Pancreas (tissue), 10 donors: ENCODE results near the gene HMGN3. TPM values are rescaled to one million over a fixed set of nuclear protein-coding genes. Genes with fewer than 3 reads are reported as not detected.
"Not testable (repeated sequence)": the region's sequence is repeated elsewhere in the genome, so short reads cannot be mapped to it uniquely, and the experiment has no call there.

Source experiments
- ATAC-seq, 4 donors: fragments of 200-7000 bp; cut with Tn5 transposase; one replicate each; pipeline versions ENCODE4 v1.8.0 to v1.9.1; 2020; ENCODE audit warnings: mild to moderate bottlenecking in 4 of 4, moderate library complexity in 4 of 4
- DNase-seq, 6 donors: peaks; one replicate each; pipeline ENCODE4 v3.0.0-alpha.2; 2020
- FAIRE-seq: peaks from 2 replicates; lab custom pipeline; 2012; peaks lifted over from hg19 to GRCh38; lab: Jason Lieb, UNC
- H3K27ac ChIP-seq, 4 donors: fragments of 200-600 bp; sonication (generic); 1 replicate in 3 of 4; 2 replicates in 1 of 4; pipeline versions ENCODE4 v1.5.0 to v1.8.0; 2020
- H3K27me3 ChIP-seq, 4 donors: fragments of 200-600 bp; one replicate each; pipeline ENCODE4 v1.8.0; 2021
- H3K36me3 ChIP-seq, 3 donors: fragments of 200-600 bp; sonication (generic) in 1 of 3; one replicate each; pipeline versions ENCODE4 v1.5.0 to v1.8.0; 2020 to 2021
- H3K4me1 ChIP-seq, 3 donors: fragments of 200-600 bp; one replicate each; pipeline ENCODE4 v1.8.0; 2021
- H3K4me3 ChIP-seq, 4 donors: fragments of 200-600 bp; sonication (generic) in 2 of 4; one replicate each; pipeline versions ENCODE4 v1.5.0 to v1.8.0; 2020 to 2021
- H3K9me3 ChIP-seq, 4 donors: fragments of 200-600 bp; one replicate each; pipeline ENCODE4 v1.8.0; 2021
- CTCF ChIP-seq, 4 donors: fragments of 200-600 bp; sonication (generic) in 3 of 4; IDR thresholded peaks; one replicate each; pipeline versions ENCODE4 v1.5.0 to v1.8.0; 2021; ENCODE audit warnings: antibody characterized with exemption in 4 of 4
- WGBS, 2 donors: extraction: QIAGEN DNeasy Blood & Tissue Kit; methylation state at CpG; one replicate each; pipeline ENCODE4 v1.1.7; 2013; 5-methylcytosine and 5-hydroxymethylcytosine counted together
- intact Hi-C, 3 donors: fragments of 100-400 bp; cut with DNase I; formaldehyde crosslinking; loops; one replicate each; pipeline versions ENCODE4 v1.11.1 to v1.14.2; 2022
- polyA plus RNA-seq, 2 donors: library from polyadenylated mRNA; stranded (reverse); fragments of 200-250 nt; gene quantifications; one replicate each; pipeline ENCODE4 v1.2.3, GENCODE V29; 2013
- total RNA-seq, 6 donors: library from RNA; stranded (reverse); fragmentation: NEBNext Ultra II Directional in 4 of 6; extraction: Animal tissue kit (Norgen Biotek cat#: 25700) in 4 of 6; gene quantifications; one replicate each; pipeline versions ENCODE4 v1.2.1 to v1.2.4, GENCODE V29; 2021 to 2023
- donor health status: healthy with polysubstance abuse.
- donor health status: DM: no; HTN: no; CAD: no; lungs with moderate emphysema.
- donor health status: DM: no; HTN: no; CAD: no.
- donor health status: control.
- donor health status: control.
- donor health status: Bipolar disorder and iron deficiency.
- donor health status: DM: yes; HTN: yes; CAD: no.
- donor health status: DM: no; HTN: no; CAD: no.
- donor health status: DM: no; HTN: no; CAD: no.
- donor health status: DM: yes; HTN: yes; CAD: no.

The HMGN3 gene
- total and polyA plus RNA-seq, 8 donors, result 19.1 to 134 (median 33.1) TPM

- no peaks in the 10 kb centered on the region for H3K4me1 ChIP-seq
- no peaks in the 10 kb centered on the region for H3K9me3 ChIP-seq
- no peak overlapping the region for H3K4me3 ChIP-seq
- intact Hi-C loops, result no loop called here
- DNase-seq, result no peak
- no peak for FAIRE-seq
- no peaks in the 10 kb centered on the region for H3K36me3 ChIP-seq
- no peak overlapping the region for H3K27ac ChIP-seq
- ATAC-seq, result no peak
- no peaks in the 10 kb centered on the region for H3K27me3 ChIP-seq
- no peak for TF ChIP-seq CTCF (IDR thresholded peaks at IDR 0.05)
Observed at GRCh38 chr6:79266051-79266450, 31.6 kb upstream of the HMGN3 start.

- FAIRE-seq (no peak), ATAC-seq (no peak), DNase-seq (no peak)
- H3K27me3 ChIP-seq, result no peaks in the 10 kb centered on the region
- no peak overlapping the region for H3K27ac ChIP-seq
- intact Hi-C loops, result no loop called here
- no peak overlapping the region for H3K4me3 ChIP-seq
- no peaks in the 10 kb centered on the region for H3K36me3 ChIP-seq
- no peaks in the 10 kb centered on the region for H3K4me1 ChIP-seq
- no peaks in the 10 kb centered on the region for H3K9me3 ChIP-seq
- TF ChIP-seq CTCF (IDR thresholded peaks at IDR 0.05), result no peak
Observed at GRCh38 chr6:79263359-79263758, 28.9 kb upstream of the HMGN3 start.

GRCh38 chr6:79261666-79262065, 27.2 kb upstream of the HMGN3 start:
- ATAC-seq (no peak), FAIRE-seq (no peak), DNase-seq (no peak)
- H3K27me3 ChIP-seq, result no peaks in the 10 kb centered on the region
- 75 to 80% methylated on average over 5 of the region's 5 CpGs for WGBS, 2 donors
- no peak for TF ChIP-seq CTCF (IDR thresholded peaks at IDR 0.05)
- H3K27ac ChIP-seq, result no peak overlapping the region
- intact Hi-C loops, result no loop called here
- H3K9me3 ChIP-seq, result no peaks in the 10 kb centered on the region
- no peak overlapping the region for H3K4me3 ChIP-seq
- no peaks in the 10 kb centered on the region for H3K36me3 ChIP-seq
- no peaks in the 10 kb centered on the region for H3K4me1 ChIP-seq

- FAIRE-seq (no peak), DNase-seq (no peak), ATAC-seq (no peak)
- Histone ChIP-seq H3K36me3 (no peaks in the 10 kb centered on the region), H3K27ac (no peak overlapping the region), H3K4me1 (no peaks in the 10 kb centered on the region), H3K9me3 (no peaks in the 10 kb centered on the region), H3K4me3 (no peak overlapping the region), H3K27me3 (no peaks in the 10 kb centered on the region)
- 77 to 88% methylated on average over 2 of the region's 2 CpGs for WGBS, 2 donors
- intact Hi-C loops, result no loop called here
- no peak for TF ChIP-seq CTCF (IDR thresholded peaks at IDR 0.05)
Observed at GRCh38 chr6:79260772-79261171, 26.3 kb upstream of the HMGN3 start.

- intact Hi-C loops, result no loop called here
- Histone ChIP-seq H3K27ac (no peak overlapping the region), H3K4me3 (no peak overlapping the region), H3K9me3 (no peaks in the 10 kb centered on the region), H3K27me3 (no peaks in the 10 kb centered on the region), H3K36me3 (no peaks in the 10 kb centered on the region), H3K4me1 (no peaks in the 10 kb centered on the region)
- DNase-seq, result no peak
- no peak for TF ChIP-seq CTCF (IDR thresholded peaks at IDR 0.05)
- 65 to 71% methylated on average over 5 of the region's 5 CpGs for WGBS, 2 donors
- ATAC-seq, result no peak
- no peak for FAIRE-seq
Observed at GRCh38 chr6:79257381-79258205, 23.1 kb upstream of the HMGN3 start.

GRCh38 chr6:79256770-79257169, 22.3 kb upstream of the HMGN3 start:
- ATAC-seq, H3K9me3 ChIP-seq, H3K27ac ChIP-seq, H3K36me3 ChIP-seq, H3K4me3 ChIP-seq, H3K27me3 ChIP-seq, FAIRE-seq, H3K4me1 ChIP-seq, DNase-seq, intact Hi-C loops: not testable (repeated sequence)
- whole genome bisulfite sequencing, 2 donors, result 78 to 81% methylated on average over 10 of the region's 10 CpGs

- 92% methylated on average over 3 of the region's 3 CpGs for WGBS, 2 donors
- H3K4me1 ChIP-seq, H3K36me3 ChIP-seq, intact Hi-C loops, DNase-seq, H3K27me3 ChIP-seq, FAIRE-seq, H3K27ac ChIP-seq, H3K4me3 ChIP-seq, ATAC-seq, H3K9me3 ChIP-seq: not testable (repeated sequence)
Observed at GRCh38 chr6:79255086-79255485, 20.6 kb upstream of the HMGN3 start.
